Fibroblast of lung (primary cell): ENCODE measurements around the gene PKNOX2. TPM values are rescaled to one million over a fixed set of nuclear protein-coding genes. Genes with fewer than 3 reads are reported as not detected.

ENCODE experiments used
- DNase-seq, 2 donors: peaks; one replicate each; pipeline versions ENCODE4 v3.0.0 to v3.0.0-alpha.2; 2010; ENCODE audit warnings: low read depth in 2 of 2
- H2AFZ ChIP-seq: 2 replicates; pipeline ENCODE4 v1.5.1; 2012; ENCODE audit warnings: low read length, control low read depth, inconsistent platforms
- H3K27ac ChIP-seq: 2 replicates; pipeline ENCODE4 v1.5.1; 2011; ENCODE audit warnings: low read length, control low read depth; ENCODE audit not compliant: insufficient read depth
- H3K27me3 ChIP-seq: 2 replicates; pipeline ENCODE4 v1.5.1; 2011; ENCODE audit warnings: mild to moderate bottlenecking, low read length; ENCODE audit not compliant: control insufficient read depth, insufficient read depth
- H3K36me3 ChIP-seq: 2 replicates; pipeline ENCODE4 v1.5.1; 2011; ENCODE audit warnings: low read length; ENCODE audit not compliant: control insufficient read depth, insufficient read depth
- H3K4me1 ChIP-seq: 2 replicates; pipeline ENCODE4 v1.5.1; 2011; ENCODE audit warnings: low read length; ENCODE audit not compliant: control insufficient read depth, insufficient read depth; ENCODE audit errors: extremely low read depth
- H3K4me2 ChIP-seq: 2 replicates; pipeline ENCODE4 v1.5.1; 2011; ENCODE audit warnings: low read length, control low read depth; ENCODE audit not compliant: insufficient read depth; ENCODE audit errors: extremely low read depth
- H3K4me3 ChIP-seq, 4 experiments: fragments of 200-600 bp in 1 of 4; sonication (generic) in 1 of 4; replicated peaks in 1 of 4; 2 replicates each; pipeline ENCODE4 v1.5.1; 2011 to 2016; ENCODE audit warnings: low read length in 4 of 4, low read depth in 3 of 4, mild to moderate bottlenecking in 3 of 4, control low read depth in 2 of 4, inconsistent platforms in 1 of 4, mixed read lengths in 1 of 4; ENCODE audit not compliant: insufficient read depth in 1 of 4; ENCODE audit errors: control extremely low read depth in 1 of 4
- H3K79me2 ChIP-seq: 2 replicates; pipeline ENCODE4 v1.5.1; 2012; ENCODE audit warnings: mild to moderate bottlenecking, low read length, inconsistent platforms; ENCODE audit not compliant: control insufficient read depth, insufficient read depth
- H3K9ac ChIP-seq: 2 replicates; pipeline ENCODE4 v1.5.1; 2011; ENCODE audit warnings: mild to moderate bottlenecking, low read length, control low read depth; ENCODE audit not compliant: insufficient read depth
- H3K9me3 ChIP-seq: 2 replicates; pipeline ENCODE4 v1.5.1; 2012; ENCODE audit warnings: low read depth, low read length; ENCODE audit not compliant: control insufficient read depth, insufficient read depth
- H4K20me1 ChIP-seq: 2 replicates; pipeline ENCODE4 v1.5.1; 2011; ENCODE audit warnings: low read length; ENCODE audit not compliant: control insufficient read depth, insufficient read depth; ENCODE audit errors: extremely low read depth
- EZH2 ChIP-seq: IDR thresholded peaks from 2 replicates; pipeline ENCODE4 v1.5.1; 2012; ENCODE audit warnings: low read length, control low read depth, mild to moderate bottlenecking; ENCODE audit errors: missing control alignments
- polyA plus RNA-seq, 2 donors: library from polyadenylated mRNA; depleted of rRNA in 1 of 2; stranded (reverse) in 1 of 2; unstranded in 1 of 2; fragments of >200 nt; gene quantifications; 2 replicates each; pipeline ENCODE4 v1.2.1, GENCODE V29; 2011 to 2012; ENCODE audit warnings: missing spikeins in 1 of 2
- total RNA-seq: library from RNA; depleted of rRNA; stranded (reverse); fragments of >200 nt; gene quantifications from 2 replicates; pipeline ENCODE4 v1.2.1, GENCODE V29; 2014
- TF ChIP-seq, protein P1 (sequence below), 2 donors: IDR thresholded peaks in 1 of 2; conservative IDR thresholded peaks in 1 of 2; 1 replicate in 1 of 2; 2 replicates in 1 of 2; pipeline ENCODE4 v1.5.1; 2011 to 2012; ENCODE audit warnings: low read length in 2 of 2, control low read depth in 1 of 2, inconsistent platforms in 1 of 2, low read depth in 1 of 2, mild to moderate bottlenecking in 1 of 2

PKNOX2 gene
- total and polyA plus RNA-seq, 2 donors (not counting 1 experiment from before 2014, with no cell fraction given) = 0.33 to 2.2 TPM

DNA sequence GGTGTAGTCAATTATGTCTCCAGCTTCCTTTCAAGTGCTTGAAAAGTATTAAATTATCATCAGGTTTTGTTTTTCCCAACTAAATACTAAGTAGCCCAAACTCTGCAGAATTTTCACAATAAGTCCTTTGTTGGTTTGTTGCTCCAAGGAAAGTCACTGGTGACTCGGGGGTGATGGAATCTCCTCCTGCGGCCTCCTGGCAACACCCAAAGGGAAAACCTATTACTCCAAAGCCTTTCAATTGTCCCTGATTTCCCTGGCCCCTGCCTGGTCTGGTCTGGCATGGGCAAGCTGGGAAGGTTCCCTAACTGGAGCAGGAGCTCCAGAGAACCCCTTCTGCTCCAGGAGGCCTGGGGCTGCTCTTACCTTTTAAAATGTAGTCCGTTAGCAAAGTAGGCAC, 283.6 kb downstream of the PKNOX2 start:
- peaks cover 3% of the 10 kb centered on the region for H3K4me1 ChIP-seq
- no peak overlapping the region for H3K4me3 ChIP-seq
- peak; percentile 37 to 78 for DNase-seq
- H4K20me1 ChIP-seq = no peaks in the 10 kb centered on the region
- H3K27ac ChIP-seq = no peak overlapping the region
- H2AFZ ChIP-seq = no peak overlapping the region
- H3K9ac ChIP-seq = no peak overlapping the region
- TF ChIP-seq EZH2 = no peak
- TF ChIP-seq, protein P1, sequence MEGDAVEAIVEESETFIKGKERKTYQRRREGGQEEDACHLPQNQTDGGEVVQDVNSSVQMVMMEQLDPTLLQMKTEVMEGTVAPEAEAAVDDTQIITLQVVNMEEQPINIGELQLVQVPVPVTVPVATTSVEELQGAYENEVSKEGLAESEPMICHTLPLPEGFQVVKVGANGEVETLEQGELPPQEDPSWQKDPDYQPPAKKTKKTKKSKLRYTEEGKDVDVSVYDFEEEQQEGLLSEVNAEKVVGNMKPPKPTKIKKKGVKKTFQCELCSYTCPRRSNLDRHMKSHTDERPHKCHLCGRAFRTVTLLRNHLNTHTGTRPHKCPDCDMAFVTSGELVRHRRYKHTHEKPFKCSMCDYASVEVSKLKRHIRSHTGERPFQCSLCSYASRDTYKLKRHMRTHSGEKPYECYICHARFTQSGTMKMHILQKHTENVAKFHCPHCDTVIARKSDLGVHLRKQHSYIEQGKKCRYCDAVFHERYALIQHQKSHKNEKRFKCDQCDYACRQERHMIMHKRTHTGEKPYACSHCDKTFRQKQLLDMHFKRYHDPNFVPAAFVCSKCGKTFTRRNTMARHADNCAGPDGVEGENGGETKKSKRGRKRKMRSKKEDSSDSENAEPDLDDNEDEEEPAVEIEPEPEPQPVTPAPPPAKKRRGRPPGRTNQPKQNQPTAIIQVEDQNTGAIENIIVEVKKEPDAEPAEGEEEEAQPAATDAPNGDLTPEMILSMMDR (conservative IDR thresholded peaks at IDR 0.05 in 1 of 2, IDR thresholded peaks at IDR 0.05 in 1 of 2; ENCODE audit: low read depth in 1 of 2, low read length in 2 of 2) = no peak
- peaks cover 4% of the 10 kb centered on the region for H3K36me3 ChIP-seq
- H3K79me2 ChIP-seq = no peaks in the 10 kb centered on the region
- no peaks in the 10 kb centered on the region for H3K27me3 ChIP-seq
- no peaks in the 10 kb centered on the region for H3K9me3 ChIP-seq
- no peak overlapping the region for H3K4me2 ChIP-seq

DNA sequence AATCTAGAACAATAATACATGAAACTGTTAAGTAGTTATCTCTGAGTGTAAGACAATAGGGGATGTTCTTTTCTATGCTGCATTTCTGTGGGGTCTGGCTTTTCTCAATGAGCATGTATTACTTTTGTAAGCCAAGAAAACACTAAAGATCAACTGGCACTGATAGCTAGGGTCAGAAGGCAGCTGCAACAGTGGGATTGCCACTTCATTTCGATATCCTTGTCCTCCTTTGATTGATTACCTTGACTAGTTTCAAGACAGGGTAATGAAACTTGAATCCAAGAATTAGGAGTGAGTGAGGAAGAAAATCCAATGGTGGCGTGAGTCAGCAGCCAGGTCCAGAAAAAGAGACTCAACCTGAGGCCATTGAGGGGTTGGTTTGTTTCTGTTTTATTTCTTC, 285.0 kb downstream of the PKNOX2 start:
- Histone ChIP-seq H2AFZ (no peak overlapping the region), H3K9me3 (no peaks in the 10 kb centered on the region), H3K4me1 (peaks cover 3% of the 10 kb centered on the region), H3K36me3 (peaks cover 3% of the 10 kb centered on the region), H3K27me3 (no peaks in the 10 kb centered on the region), H3K4me2 (no peak overlapping the region), H4K20me1 (no peaks in the 10 kb centered on the region), H3K27ac (no peak overlapping the region), H3K4me3 (no peak overlapping the region), H3K79me2 (no peaks in the 10 kb centered on the region), H3K9ac (no peak overlapping the region)
- no peak for TF ChIP-seq EZH2
- TF ChIP-seq, protein P1 (conservative IDR thresholded peaks at IDR 0.05 in 1 of 2, IDR thresholded peaks at IDR 0.05 in 1 of 2; ENCODE audit: low read depth in 1 of 2, low read length in 2 of 2) = no peak
- no peak for DNase-seq

DNA sequence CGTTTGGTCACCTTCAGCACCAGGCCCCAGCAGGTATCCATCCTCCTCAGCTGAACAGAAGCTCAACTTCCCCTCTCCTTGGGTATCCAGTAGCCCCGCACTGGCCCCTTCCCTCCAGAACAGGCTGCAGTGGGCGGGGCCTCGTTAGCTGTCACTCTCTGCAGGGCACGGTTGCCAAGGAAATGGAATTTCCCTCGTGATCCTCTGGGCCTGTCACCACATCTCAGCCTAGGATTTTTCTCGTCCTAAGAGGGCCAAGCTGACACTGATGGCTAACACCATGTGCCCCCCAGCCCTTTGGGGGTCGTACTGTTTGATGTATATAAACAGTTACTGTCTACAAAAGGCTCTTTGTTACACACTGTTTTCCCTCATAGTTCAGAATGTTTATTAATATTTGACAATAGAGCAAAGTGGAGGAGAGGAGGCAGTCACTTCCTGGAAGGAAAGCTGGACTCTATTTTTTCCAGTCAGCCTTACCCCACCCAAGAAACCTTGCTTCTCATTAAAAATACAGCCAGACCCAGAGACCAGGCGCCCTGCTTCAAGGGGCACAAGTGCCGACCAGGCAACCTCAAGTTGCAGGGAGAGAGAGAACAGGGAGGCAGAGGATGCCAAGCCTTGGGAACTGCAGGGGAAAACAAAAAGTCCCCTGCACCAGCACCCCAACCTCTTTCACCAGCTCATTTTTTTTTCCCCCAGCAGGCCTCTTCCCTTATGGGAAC, 287.0 kb downstream of the PKNOX2 start:
- Histone ChIP-seq H3K79me2 (no peaks in the 10 kb centered on the region), H3K36me3 (no peaks in the 10 kb centered on the region), H4K20me1 (no peaks in the 10 kb centered on the region), H3K4me2 (no peak overlapping the region), H3K27ac (peak overlapping the region; percentile 4), H3K9ac (no peak overlapping the region), H2AFZ (peak overlapping the region; percentile 6), H3K27me3 (no peaks in the 10 kb centered on the region), H3K4me3 (no peak overlapping the region), H3K9me3 (no peaks in the 10 kb centered on the region), H3K4me1 (peaks cover 3% of the 10 kb centered on the region)
- TF ChIP-seq EZH2 = no peak
- DNase-seq = peak; percentile 25 to 47
